GM18502 (cell line): Measurements from ENCODE around the gene FGF7.
"Not testable (repeated sequence)": the region's sequence is repeated elsewhere in the genome, so short reads cannot be mapped to it uniquely, and the experiment has no call there.

Source experiments
- ATAC-seq: cut with Tn5 transposase; IDR thresholded peaks from one replicate; pipeline ENCODE4 v1.9.1; 2021; ENCODE audit warnings: mild to moderate bottlenecking; ENCODE audit not compliant: unreplicated experiment, poor library complexity

FGF7 gene

GRCh38 chr15:49436751-49437150 lies 13.7 kb downstream of the FGF7 start:
- ATAC-seq: no peak

- peak; percentile 84 for ATAC-seq
These were observed 16.1 kb downstream of the FGF7 start for GRCh38 chr15:49438962-49439631.

- no peak for ATAC-seq
These were observed 16.8 kb downstream of the FGF7 start for GRCh38 chr15:49439678-49440395.

GRCh38 chr15:49441356-49441755 lies 18.3 kb downstream of the FGF7 start:
- ATAC-seq: no peak

- ATAC-seq: no peak
These were observed 18.8 kb downstream of the FGF7 start for GRCh38 chr15:49441816-49442215.

- ATAC-seq: no peak
These were observed 29.6 kb downstream of the FGF7 start for GRCh38 chr15:49452595-49452994.

GRCh38 chr15:49456166-49456565 lies 33.1 kb downstream of the FGF7 start:
- no peak for ATAC-seq

GRCh38 chr15:49458145-49458544 lies 35.1 kb downstream of the FGF7 start:
- ATAC-seq: no peak

- no peak for ATAC-seq
These were observed 37.4 kb downstream of the FGF7 start for GRCh38 chr15:49460411-49460941.

- no peak for ATAC-seq
These were observed 39.3 kb downstream of the FGF7 start for GRCh38 chr15:49462232-49462844.

GRCh38 chr15:49464522-49464921 lies 41.5 kb downstream of the FGF7 start:
- ATAC-seq: no peak

GRCh38 chr15:49466119-49466518 lies 43.1 kb downstream of the FGF7 start:
- ATAC-seq: no peak

- no peak for ATAC-seq
These were observed 44.9 kb downstream of the FGF7 start for GRCh38 chr15:49467746-49468480.

- ATAC-seq: no peak
These were observed 45.4 kb downstream of the FGF7 start for GRCh38 chr15:49468481-49468839.

GRCh38 chr15:49471248-49471647 lies 48.2 kb downstream of the FGF7 start:
- ATAC-seq: not testable (repeated sequence)

- peak; percentile 90 for ATAC-seq
These were observed 48.7 kb downstream of the FGF7 start for GRCh38 chr15:49471733-49472132.

- no peak for ATAC-seq
These were observed 49.3 kb downstream of the FGF7 start for GRCh38 chr15:49472338-49472737.

- no peak for ATAC-seq
These were observed 50.0 kb downstream of the FGF7 start for GRCh38 chr15:49473031-49473430.

- ATAC-seq: not testable (repeated sequence)
These were observed 55.0 kb downstream of the FGF7 start for GRCh38 chr15:49478021-49478420.

GRCh38 chr15:49478982-49479381 lies 55.9 kb downstream of the FGF7 start:
- not testable (repeated sequence) for ATAC-seq

GRCh38 chr15:49485401-49485800 lies 62.4 kb downstream of the FGF7 start:
- not testable (repeated sequence) for ATAC-seq
